SK-N-SH (cell line): ENCODE data around the gene FBF1. TPM values are rescaled to one million over a fixed set of nuclear protein-coding genes. Genes with fewer than 3 reads are reported as not detected.

ENCODE experiments used
- CTCF ChIA-PET: fragments of 300-600, 350-600 bp; formaldehyde crosslinking; extraction: SDS; loops from one replicate; lab custom pipeline; 2021; lab: Yijun Ruan, JAX
- POLR2A ChIA-PET: fragments of 350-600 bp; sonication (Branson Sonifier 250); formaldehyde crosslinking; extraction: SDS; loops from one replicate; lab custom pipeline; 2020; ENCODE audit warnings: antibody characterized with exemption, inconsistent platforms; lab: Yijun Ruan, JAX
- DNase-seq: peaks from one replicate; pipeline ENCODE4 v3.0.0; 2012
- H2AFZ ChIP-seq: fragments of 200-600 bp; sonication (generic); 2 replicates; pipeline ENCODE4 v1.8.1; 2016; ENCODE audit warnings: antibody characterized with exemption, mild to moderate bottlenecking, low read depth
- H3F3A ChIP-seq: fragments of 200-600 bp; sonication (generic); replicated peaks from 2 replicates; pipeline ENCODE3; 2016; ENCODE audit warnings: antibody characterized with exemption, mild to moderate bottlenecking; ENCODE audit not compliant: insufficient read depth
- H3K27ac ChIP-seq, 2 experiments: fragments of 200-500 bp in 1 of 2; fragments of 200-600 bp in 1 of 2; sonication (Bioruptor generic) in 1 of 2; sonication (generic), shearing (Covaris generic) in 1 of 2; 2 replicates each; pipeline versions ENCODE4 v1.5.1 to v1.6.1; 2014 to 2016; ENCODE audit warnings: low read depth in 2 of 2, inconsistent platforms in 1 of 2, low read length in 1 of 2, mild to moderate bottlenecking in 1 of 2, mixed read lengths in 1 of 2
- H3K27me3 ChIP-seq: fragments of 200-600 bp; sonication (generic), shearing (Covaris generic); 2 replicates; pipeline ENCODE4 v1.6.1; 2016; ENCODE audit warnings: mixed run types; ENCODE audit not compliant: insufficient read depth
- H3K36me3 ChIP-seq, 2 experiments: fragments of 200-500 bp in 1 of 2; fragments of 200-600 bp in 1 of 2; sonication (Bioruptor generic) in 1 of 2; sonication (generic) in 1 of 2; replicated peaks in 1 of 2; 2 replicates each; pipeline versions ENCODE3 to v1.5.1; 2014 to 2016; ENCODE audit warnings: low read length in 1 of 2, mild to moderate bottlenecking in 1 of 2; ENCODE audit not compliant: insufficient read depth in 2 of 2, control insufficient read depth in 1 of 2
- H3K4me1 ChIP-seq, 2 experiments: fragments of 200-500 bp in 1 of 2; fragments of 200-600 bp in 1 of 2; sonication (Bioruptor generic) in 1 of 2; sonication (generic), shearing (Covaris generic) in 1 of 2; 2 replicates each; pipeline versions ENCODE4 v1.5.1 to v1.6.1; 2014 to 2016; ENCODE audit warnings: low read depth in 1 of 2, low read length in 1 of 2, mixed run types in 1 of 2; ENCODE audit not compliant: insufficient read depth in 2 of 2, control insufficient read depth in 1 of 2
- H3K4me2 ChIP-seq: fragments of 200-600 bp; sonication (generic), shearing (Covaris generic); 2 replicates; pipeline ENCODE4 v1.6.1; 2017; ENCODE audit warnings: mixed run types
- H3K4me3 ChIP-seq, 2 experiments: fragments of 200-500 bp in 1 of 2; fragments of 200-600 bp in 1 of 2; sonication (Bioruptor generic) in 1 of 2; sonication (generic), shearing (Covaris generic) in 1 of 2; 2 replicates each; pipeline versions ENCODE4 v1.5.1 to v1.8.1; 2014 to 2016; ENCODE audit warnings: low read depth in 2 of 2, inconsistent platforms in 1 of 2, low read length in 1 of 2, mild to moderate bottlenecking in 1 of 2, mixed read lengths in 1 of 2, moderate library complexity in 1 of 2
- H3K79me2 ChIP-seq: fragments of 200-600 bp; sonication (generic); 2 replicates; pipeline ENCODE4 v1.8.1; 2017; ENCODE audit warnings: mild to moderate bottlenecking; ENCODE audit not compliant: insufficient read depth
- H3K9ac ChIP-seq: fragments of 200-600 bp; sonication (generic); 2 replicates; pipeline ENCODE4 v1.6.1; 2017; ENCODE audit warnings: mixed run types
- H3K9me2 ChIP-seq: fragments of 200-600 bp; sonication (generic); 2 replicates; pipeline ENCODE4 v1.6.1; 2017; ENCODE audit warnings: mixed run types
- H3K9me3 ChIP-seq: fragments of 200-600 bp; sonication (generic); 2 replicates; pipeline ENCODE4 v1.6.1; 2017; ENCODE audit warnings: mixed run types, mild to moderate bottlenecking, moderate library complexity
- H4K20me1 ChIP-seq: fragments of 200-600 bp; sonication (generic); 2 replicates; pipeline ENCODE4 v1.6.1; 2017; ENCODE audit warnings: mild to moderate bottlenecking, mixed run types; ENCODE audit not compliant: insufficient read depth
- CHD2 ChIP-seq: fragments of 150-350 bp; IDR thresholded peaks from 2 replicates; pipeline ENCODE4 v1.6.1; 2018; ENCODE audit warnings: low read length; ENCODE audit not compliant: partially characterized antibody
- FOSL2 ChIP-seq: IDR thresholded peaks from 2 replicates; pipeline ENCODE4 v1.4.0; 2012; ENCODE audit warnings: low read depth, mild to moderate bottlenecking, moderate library complexity, borderline replicate concordance
- FOXJ3 ChIP-seq: sonication (generic); formaldehyde crosslinking; IDR thresholded peaks from 2 replicates; pipeline ENCODE4 v1.5.1; 2020; ENCODE audit warnings: mild to moderate bottlenecking, missing genetic modification reagents
- FOXM1 ChIP-seq: IDR thresholded peaks from 2 replicates; pipeline ENCODE4 v1.4.0; 2012; ENCODE audit warnings: low read depth, mild to moderate bottlenecking
- GATA2 ChIP-seq: sonication (generic); formaldehyde crosslinking; IDR thresholded peaks from 2 replicates; pipeline ENCODE4 v1.5.0; 2020; ENCODE audit warnings: mild to moderate bottlenecking, missing genetic modification reagents
- JUND ChIP-seq: IDR thresholded peaks from 2 replicates; pipeline ENCODE4 v1.4.0; 2012
- MAX ChIP-seq: IDR thresholded peaks from 2 replicates; pipeline ENCODE4 v1.4.0; 2012; ENCODE audit warnings: low read depth
- MXI1 ChIP-seq: IDR thresholded peaks from 2 replicates; pipeline ENCODE4 v1.6.1; 2012; ENCODE audit warnings: mild to moderate bottlenecking, low read depth, low read length, improper control_type of control experiment
- NFIC ChIP-seq: IDR thresholded peaks from 2 replicates; pipeline ENCODE4 v1.4.0; 2012; ENCODE audit warnings: borderline replicate concordance
- NRF1 ChIP-seq: IDR thresholded peaks from 2 replicates; pipeline ENCODE4 v1.6.1; 2012; ENCODE audit warnings: low read depth, mild to moderate bottlenecking, low read length
- PBX3 ChIP-seq: IDR thresholded peaks from 2 replicates; pipeline ENCODE4; 2012
- POLR2AphosphoS5 ChIP-seq: IDR thresholded peaks from 2 replicates; pipeline ENCODE4 v1.6.1; 2012; ENCODE audit warnings: low read depth, low read length
- RAD21 ChIP-seq: IDR thresholded peaks from 2 replicates; pipeline ENCODE4 v1.6.1; 2012; ENCODE audit warnings: mild to moderate bottlenecking, low read length
- SMC3 ChIP-seq: IDR thresholded peaks from 2 replicates; pipeline ENCODE4 v1.6.1; 2012; ENCODE audit warnings: low read depth, low read length, improper control_type of control experiment
- TAF1 ChIP-seq: IDR thresholded peaks from 2 replicates; pipeline ENCODE4 v1.6.1; 2012; ENCODE audit warnings: low read depth, mild to moderate bottlenecking, low read length, moderate library complexity, borderline replicate concordance
- TCF12 ChIP-seq: IDR thresholded peaks from 2 replicates; pipeline ENCODE4 v1.4.0; 2012
- TEAD4 ChIP-seq: IDR thresholded peaks from 2 replicates; pipeline ENCODE4 v1.4.0; 2012; ENCODE audit warnings: mild to moderate bottlenecking, borderline replicate concordance; ENCODE audit not compliant: insufficient read depth
- USF2 ChIP-seq: fragments of 150-350 bp; IDR thresholded peaks from 2 replicates; pipeline ENCODE4 v1.6.1; 2017; ENCODE audit warnings: antibody characterized with exemption, low read length, low read depth, borderline replicate concordance
- YY1 ChIP-seq: IDR thresholded peaks from 2 replicates; pipeline ENCODE4 v1.4.0; 2012; ENCODE audit warnings: low read depth, mild to moderate bottlenecking
- WGBS: methylation state at CpG from one replicate; pipeline ENCODE4 v1.1.6; 2017; ENCODE audit warnings: low lambda C conversion rate; 5-methylcytosine and 5-hydroxymethylcytosine counted together
- polyA plus RNA-seq, 3 experiments: library from polyadenylated mRNA; depleted of rRNA; stranded (reverse); fragments of >200 nt; gene quantifications; 2 replicates each; pipeline ENCODE4 v1.2.3, GENCODE V29; 2012

Gene FBF1
- polyA plus RNA-seq, 1 of the 3 experiments (the other 2 are of a cell fraction), result 19.0 TPM

GRCh38 chr17:75925912-75926311 lies 14.9 kb downstream of the FBF1 start (continued):
- TF ChIP-seq PBX3 (no peak), MAX (no peak), TCF12 (no peak), NFIC (no peak), GATA2 (CRISPR knock-in tag) (no peak), FOSL2 (no peak), SMC3 (no peak), MXI1 (no peak), YY1 (no peak), FOXM1 (no peak), RAD21 (no peak)

GRCh38 chr17:75925103-75925502 lies 15.7 kb downstream of the FBF1 start:
- Histone ChIP-seq H3K9me3 (no peaks in the 10 kb centered on the region), H3K27me3 (no peaks in the 10 kb centered on the region), H3K4me2 (no peak overlapping the region), H4K20me1 (no peaks in the 10 kb centered on the region), H3K4me3 (no peak overlapping the region), H3K9ac (no peak overlapping the region), H3K27ac (no peak overlapping the region), H2AFZ (no peak overlapping the region), H3K36me3 (peaks cover 10 to 22% of the 10 kb centered on the region in 2 experiments), H3K4me1 (no peaks in the 10 kb centered on the region), H3F3A (no peaks in the 10 kb centered on the region), H3K79me2 (no peaks in the 10 kb centered on the region), H3K9me2 (no peaks in the 10 kb centered on the region)
- WGBS, result 98% methylated on average over 9 of the region's 11 CpGs
- ChIA-PET POLR2A (interaction anchor here (0.9 kb wide), 1 partner anchor 9 kb away, joined by 5 read pairs; no protein-coding TSS in a partner anchor), CTCF (interaction anchor here (0.7 to 5.7 kb wide), 5 partner anchors 20 to 107 kb away, joined by 3 to 23 read pairs (median 6); partner anchors contain the start of gene MRPL38)
- TF ChIP-seq TAF1 (no peak), PBX3 (no peak), CHD2 (no peak), NFIC (no peak), FOXJ3 (CRISPR knock-in tag) (no peak), SMC3 (no peak), POLR2AphosphoS5 (no peak), USF2 (no peak), TEAD4 (no peak), NRF1 (no peak), TCF12 (no peak), RAD21 (no peak), MXI1 (no peak), JUND (no peak)
- DNase-seq, result no peak
